SK-N-SH treated with all-trans-retinoic acid at 6 μM for 48 hours (cell line): ENCODE data around the gene WDR59.

Experiments used
- BACH2 ChIP-seq: fragments of 250-450 bp; sonication (Bioruptor Pico); IDR thresholded peaks from 2 replicates; pipeline ENCODE4 v1.9.0; 2021; ENCODE audit warnings: mild to moderate bottlenecking, borderline replicate concordance
- ISL1 ChIP-seq: fragments of 250-450 bp; sonication (Bioruptor Pico); IDR thresholded peaks from 2 replicates; pipeline ENCODE4 v2.1.2; 2022; ENCODE audit warnings: mild to moderate bottlenecking, moderate library complexity
- OSR1 ChIP-seq: fragments of 250-450 bp; sonication (Bioruptor Pico); IDR thresholded peaks from 2 replicates; pipeline ENCODE4 v1.8.0; 2022; ENCODE audit warnings: moderate library complexity, mild to moderate bottlenecking, inconsistent platforms
- PATZ1 ChIP-seq: fragments of 250-450 bp; sonication (Bioruptor Pico); IDR thresholded peaks from 2 replicates; pipeline ENCODE4 v1.8.0; 2020; ENCODE audit warnings: mild to moderate bottlenecking, moderate library complexity, borderline replicate concordance
- RARB ChIP-seq: fragments of 250-450 bp; sonication (Bioruptor Pico); IDR thresholded peaks from 2 replicates; pipeline ENCODE4 v1.8.0; 2021; ENCODE audit warnings: mild to moderate bottlenecking, moderate library complexity
- ZFP3 ChIP-seq: fragments of 250-450 bp; sonication (Bioruptor Pico); IDR thresholded peaks from 2 replicates; pipeline ENCODE4 v1.5.0; 2020; ENCODE audit warnings: mild to moderate bottlenecking, moderate library complexity
- ZFP30 ChIP-seq: fragments of 450-650 bp; formaldehyde crosslinking; IDR thresholded peaks from 2 replicates; pipeline ENCODE4 v1.5.0; 2022; ENCODE audit warnings: mild to moderate bottlenecking, moderate library complexity

GRCh38 chr16:74950511-74950910 is 34.4 kb downstream of the WDR59 start:
- no peak for TF ChIP-seq BACH2 (CRISPR knock-in tag)
- TF ChIP-seq ZFP30, result no peak
- TF ChIP-seq ISL1, result no peak
- no peak for TF ChIP-seq PATZ1 (CRISPR knock-in tag)
- no peak for TF ChIP-seq ZFP3 (CRISPR knock-in tag)
- TF ChIP-seq RARB (CRISPR knock-in tag), result no peak
- no peak for TF ChIP-seq OSR1 (CRISPR knock-in tag)
